Stomach (tissue), 9 donors: ENCODE results near the gene MCAT. TPM values are rescaled to one million over a fixed set of nuclear protein-coding genes. Genes with fewer than 3 reads are reported as not detected.

ENCODE experiments used
- DNase-seq, 2 donors: peaks; one replicate each; pipeline versions ENCODE4 v3.0.0 to v3.0.0-alpha.2; 2013 to 2019
- H3K27ac ChIP-seq, 5 donors: fragments of 200-600 bp in 4 of 5; sonication (generic) in 4 of 5; one replicate each; pipeline ENCODE4 v1.5.1; 2013 to 2019; ENCODE audit warnings: mild to moderate bottlenecking in 1 of 5, moderate library complexity in 1 of 5
- H3K27me3 ChIP-seq, 3 donors: fragments of 200-600 bp; sonication (generic); one replicate each; pipeline ENCODE4 v1.5.1; 2017 to 2019; ENCODE audit warnings: mixed run types in 1 of 3
- H3K36me3 ChIP-seq, 4 donors: fragments of 200-600 bp; sonication (generic); 1 replicate in 3 of 4; 2 replicates in 1 of 4; pipeline ENCODE4 v1.5.1; 2016 to 2019
- H3K4me1 ChIP-seq, 4 donors: fragments of 200-600 bp; sonication (generic); one replicate each; pipeline ENCODE4 v1.5.1; 2016 to 2019
- H3K4me3 ChIP-seq, 4 donors: fragments of 200-600 bp; sonication (generic) in 3 of 4; one replicate each; pipeline ENCODE4 v1.5.1; 2016 to 2019; ENCODE audit warnings: mild to moderate bottlenecking in 1 of 4
- H3K9me3 ChIP-seq, 4 donors: fragments of 200-600 bp; sonication (generic); one replicate each; pipeline ENCODE4 v1.5.1; 2016 to 2019
- EP300 ChIP-seq: sonication (generic); formaldehyde crosslinking; IDR thresholded peaks from one replicate; pipeline ENCODE4 v1.6.1; 2017; ENCODE audit warnings: antibody characterized with exemption
- POLR2A ChIP-seq, 4 donors: fragments of 450-650 bp; IDR thresholded peaks; one replicate each; pipeline ENCODE4 v1.6.1; 2016; ENCODE audit warnings: antibody characterized with exemption in 4 of 4, control low read depth in 2 of 4, mild to moderate bottlenecking in 1 of 4, moderate library complexity in 1 of 4
- POLR2AphosphoS5 ChIP-seq, 3 donors: sonication (generic); formaldehyde crosslinking; IDR thresholded peaks; one replicate each; pipeline ENCODE4 v1.6.1; 2016; ENCODE audit warnings: antibody characterized with exemption in 3 of 3
- WGBS, 5 donors: extraction: QIAGEN DNeasy Blood & Tissue Kit in 3 of 5; methylation state at CpG; one replicate each; pipeline versions ENCODE4 v1.1.5 to v1.1.7; 2013 to 2018; 5-methylcytosine and 5-hydroxymethylcytosine counted together
- intact Hi-C: fragments of 100-400 bp; cut with DNase I; formaldehyde crosslinking; loops from one replicate; pipeline ENCODE4 v1.15.1; 2023; ENCODE audit warnings: low total_unique reads
- polyA plus RNA-seq, 3 donors: library from polyadenylated mRNA; stranded (reverse); fragments of 200-250 nt; gene quantifications; one replicate each; pipeline ENCODE4 v1.2.3, GENCODE V29; 2013
- total RNA-seq, 5 donors: library from RNA; depleted of rRNA; stranded (reverse); fragments of >200 nt; gene quantifications; one replicate each; pipeline versions ENCODE4 v1.1.0 to v1.2.3, GENCODE V29; 2014 to 2016
- TF ChIP-seq, protein P1 (sequence below), 7 experiments: fragments of 450-650 bp in 4 of 7; fragments of 200-600 bp in 3 of 7; sonication (generic) in 3 of 7; IDR thresholded peaks; one replicate each; pipeline ENCODE4 v1.5.1; 2016 to 2019; ENCODE audit warnings: antibody characterized with exemption in 7 of 7, control low read depth in 2 of 7, mild to moderate bottlenecking in 1 of 7
- donor health status: healthy with polysubstance abuse.
- donor health status: Bipolar disorder and iron deficiency.
- donor health status: healthy.

The MCAT gene
- total and polyA plus RNA-seq, 8 donors, result 11.7 to 197 (median 19.0) TPM; not detected in 1

DNA sequence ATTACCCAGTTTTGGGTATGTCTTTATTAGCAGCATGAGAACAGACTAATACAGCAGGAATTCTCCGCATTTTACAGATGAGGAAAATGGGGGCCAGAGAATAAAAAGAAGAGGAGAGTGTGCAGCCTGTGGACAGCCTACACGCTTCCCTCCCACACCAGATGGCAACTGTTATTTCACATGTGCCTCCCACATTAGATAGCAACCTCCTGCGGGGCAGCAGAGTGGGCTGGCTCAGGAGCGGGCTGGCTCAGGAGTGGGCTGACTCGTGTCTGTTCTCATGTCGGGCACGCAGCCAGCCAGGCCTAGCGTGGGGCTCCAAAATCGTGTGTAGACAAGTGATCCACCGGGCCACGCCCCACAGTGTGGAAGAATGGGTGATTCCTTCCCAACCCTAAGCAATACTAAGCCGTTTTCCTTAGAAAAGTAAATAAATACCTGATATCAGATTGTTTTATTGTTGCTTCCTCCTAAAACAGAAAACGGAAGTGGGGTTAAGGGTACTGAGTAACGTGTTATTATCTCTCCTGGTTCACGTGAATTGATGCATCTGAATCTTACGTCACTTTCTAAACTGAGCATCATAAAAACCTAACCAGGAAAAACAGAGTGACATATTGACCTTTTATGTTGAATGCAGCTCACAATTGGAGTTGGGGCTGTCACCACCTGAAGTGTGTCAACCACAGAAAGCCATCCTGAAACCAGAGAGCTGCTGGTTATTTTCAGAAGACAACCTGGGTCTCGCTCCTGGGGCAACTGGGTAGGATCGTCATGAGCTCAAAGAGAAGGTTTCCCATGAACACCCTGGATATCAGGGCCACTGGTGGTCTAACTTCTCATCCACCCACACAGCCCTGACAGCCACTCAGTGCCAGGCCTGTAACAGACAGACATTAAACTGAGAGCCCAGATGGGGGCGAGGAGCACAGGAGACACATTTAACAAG, 57.3 kb downstream of the MCAT start:
- intact Hi-C loops, result no loop called here
- H3K9me3 ChIP-seq, result no peaks in the 10 kb centered on the region
- H3K27ac ChIP-seq, result no peak overlapping the region
- WGBS, 5 donors, result 79 to 83% (median 81%) methylated on average over 18 to 19 of the region's 19 CpGs
- TF ChIP-seq POLR2AphosphoS5 (IDR thresholded peaks at IDR 0.05) (no peak), EP300 (no peak), POLR2A (IDR thresholded peaks at IDR 0.05) (no peak)
- TF ChIP-seq, protein P1, sequence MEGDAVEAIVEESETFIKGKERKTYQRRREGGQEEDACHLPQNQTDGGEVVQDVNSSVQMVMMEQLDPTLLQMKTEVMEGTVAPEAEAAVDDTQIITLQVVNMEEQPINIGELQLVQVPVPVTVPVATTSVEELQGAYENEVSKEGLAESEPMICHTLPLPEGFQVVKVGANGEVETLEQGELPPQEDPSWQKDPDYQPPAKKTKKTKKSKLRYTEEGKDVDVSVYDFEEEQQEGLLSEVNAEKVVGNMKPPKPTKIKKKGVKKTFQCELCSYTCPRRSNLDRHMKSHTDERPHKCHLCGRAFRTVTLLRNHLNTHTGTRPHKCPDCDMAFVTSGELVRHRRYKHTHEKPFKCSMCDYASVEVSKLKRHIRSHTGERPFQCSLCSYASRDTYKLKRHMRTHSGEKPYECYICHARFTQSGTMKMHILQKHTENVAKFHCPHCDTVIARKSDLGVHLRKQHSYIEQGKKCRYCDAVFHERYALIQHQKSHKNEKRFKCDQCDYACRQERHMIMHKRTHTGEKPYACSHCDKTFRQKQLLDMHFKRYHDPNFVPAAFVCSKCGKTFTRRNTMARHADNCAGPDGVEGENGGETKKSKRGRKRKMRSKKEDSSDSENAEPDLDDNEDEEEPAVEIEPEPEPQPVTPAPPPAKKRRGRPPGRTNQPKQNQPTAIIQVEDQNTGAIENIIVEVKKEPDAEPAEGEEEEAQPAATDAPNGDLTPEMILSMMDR (IDR thresholded peaks at IDR 0.05), result no peak
- no peaks in the 10 kb centered on the region for H3K27me3 ChIP-seq
- peaks cover 5 to 17% (median 13%) of the 10 kb centered on the region in 4 donors for H3K4me1 ChIP-seq
- no peak overlapping the region for H3K4me3 ChIP-seq
- no peak for DNase-seq
- H3K36me3 ChIP-seq, result peaks cover 0 to 9% (median 0%) of the 10 kb centered on the region in 4 donors

Other genes with a start within 250 kb of the MCAT start
- gene PACSIN2, start 128.2 kb downstream of the MCAT start, total RNA-seq, result 100 to 1,000 TPM in 2 of 5 donors, 10 to 100 TPM in 3; 69.8 to 154 (median 87.9) TPM
- 10 to 100 TPM; 24.9 to 44.0 (median 34.7) TPM for gene PACSIN2, start 128.2 kb downstream of the MCAT start, polyA plus RNA-seq
- gene TTLL1, start 54.0 kb downstream of the MCAT start, total RNA-seq, result 10 to 100 TPM in 1 of 5 donors, 1 to 10 TPM in 2, not detected in 2; 3.3 to 16.3 (median 6.5) TPM
- 1 to 10 TPM; 3.8 to 5.8 (median 3.8) TPM for gene TTLL1, start 54.0 kb downstream of the MCAT start, polyA plus RNA-seq
- gene BIK, start 32.6 kb downstream of the MCAT start, total RNA-seq, result 10 to 100 TPM in 2 of 5 donors, 1 to 10 TPM in 1, not detected in 2; 2.3 to 29.2 (median 13.5) TPM
- 10 to 100 TPM; 12.8 to 25.5 (median 19.7) TPM for gene BIK, start 32.6 kb downstream of the MCAT start, polyA plus RNA-seq
- gene TSPO, start 8.2 kb upstream of the MCAT start, total RNA-seq, result 100 to 1,000 TPM; 198 to 421 (median 397) TPM
- 100 to 1,000 TPM; 323 to 489 (median 362) TPM for gene TSPO, start 8.2 kb upstream of the MCAT start, polyA plus RNA-seq
- 10 to 100 TPM in 4 of 5 donors, 1 to 10 TPM in 1; 4.1 to 64.3 (median 18.7) TPM for gene TTLL12, start 43.7 kb upstream of the MCAT start, total RNA-seq
- 10 to 100 TPM; 27.6 to 45.3 (median 32.7) TPM for gene TTLL12, start 43.7 kb upstream of the MCAT start, polyA plus RNA-seq
- gene SCUBE1, start 200.0 kb upstream of the MCAT start, total RNA-seq, result 1 to 10 TPM; 1.2 to 8.0 (median 2.3) TPM
- 1 to 10 TPM in 1 of 3 donors, under 1 TPM in 2; 0.31 to 3.0 (median 0.62) TPM for gene SCUBE1, start 200.0 kb upstream of the MCAT start, polyA plus RNA-seq